Inflammatory macrophage treated with lipopolysaccharide for 4 hours (primary cell): ENCODE measurements around the gene TXNDC9.
"Not testable (repeated sequence)": the region's sequence is repeated elsewhere in the genome, so short reads cannot be mapped to it uniquely, and the experiment has no call there.

Experiments used
- DNase-seq: peaks from one replicate; pipeline ENCODE4 v3.0.0-alpha.2; 2020

Gene TXNDC9

GRCh38 chr2:99317873-99318200 lies 18.3 kb downstream of the TXNDC9 start:
- not testable (repeated sequence) for DNase-seq

- DNase-seq = no peak
These were observed 18.8 kb downstream of the TXNDC9 start for GRCh38 chr2:99317161-99317872.

GRCh38 chr2:99301097-99301496 lies 35.0 kb downstream of the TXNDC9 start, which contains the start of gene LYG1:
Gene LYG1, minus strand, starts transcription at chr2:99301197. Its CDS starts 5,527 bp downstream, at chr2:99295670.
- DNase-seq = not testable (repeated sequence)

GRCh38 chr2:99299580-99299979 lies 36.6 kb downstream of the TXNDC9 start:
- no peak for DNase-seq

GRCh38 chr2:99297994-99298393 lies 38.1 kb downstream of the TXNDC9 start:
- peak; percentile 32 for DNase-seq

GRCh38 chr2:99285526-99285925 lies 50.6 kb downstream of the TXNDC9 start:
- peak; percentile 20 for DNase-seq

- DNase-seq = no peak
These were observed 56.0 kb downstream of the TXNDC9 start for GRCh38 chr2:99279969-99280695.

GRCh38 chr2:99278793-99279291 lies 57.3 kb downstream of the TXNDC9 start:
- no peak for DNase-seq

GRCh38 chr2:99278195-99278765 lies 57.9 kb downstream of the TXNDC9 start:
- not testable (repeated sequence) for DNase-seq

GRCh38 chr2:99275882-99276281 lies 60.3 kb downstream of the TXNDC9 start:
- no peak for DNase-seq
